Stimulated activated CD8-positive, alpha-beta memory T cell treated with anti-CD3 and anti-CD28 coated beads, Interleukin-4, amount 100 ng/mL, for 1 hour (primary cell): ENCODE data around the gene HCN2.
"Not testable (repeated sequence)": the region's sequence is repeated elsewhere in the genome, so short reads cannot be mapped to it uniquely, and the experiment has no call there.

Experiments used
- DNase-seq, 2 donors: peaks; one replicate each; pipeline ENCODE4 v3.0.0-alpha.2; 2020; ENCODE audit warnings: low read depth in 2 of 2, low spot score in 1 of 2

The HCN2 gene

DNA sequence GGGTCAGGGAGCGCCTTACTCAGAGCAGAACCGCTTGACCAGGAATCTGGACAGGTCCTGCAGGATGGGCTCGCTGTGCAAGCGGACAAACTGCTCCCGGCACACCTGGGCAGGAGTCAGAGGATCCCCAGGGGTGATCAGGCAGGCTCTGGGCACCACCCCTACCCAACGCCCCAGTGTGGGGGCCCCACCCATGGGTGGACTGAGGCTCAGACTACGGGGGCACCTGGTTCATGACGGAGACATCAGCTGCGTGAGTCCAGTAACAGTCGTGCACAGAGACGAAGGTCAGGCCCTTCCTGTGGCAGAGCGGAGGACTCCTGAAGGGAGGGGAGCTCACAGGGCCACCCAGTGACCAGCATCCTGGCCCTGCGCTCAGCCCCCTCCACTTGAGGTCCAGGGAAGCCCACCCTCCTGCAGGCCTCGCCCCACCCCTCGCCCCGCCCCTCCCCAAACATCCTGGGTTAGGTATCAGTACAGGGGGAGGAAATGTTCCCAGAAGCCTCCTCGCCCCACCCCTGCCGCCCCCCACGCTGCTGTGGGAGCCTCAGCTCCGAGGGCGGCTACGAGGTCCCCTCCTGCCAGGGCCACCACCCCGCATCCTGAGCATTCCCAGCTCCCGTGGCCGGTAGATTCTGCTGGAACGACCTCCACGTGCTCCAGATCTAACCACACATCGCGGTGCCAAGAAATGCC is 28.0 kb downstream of the HCN2 start:
- no peak for DNase-seq

DNA sequence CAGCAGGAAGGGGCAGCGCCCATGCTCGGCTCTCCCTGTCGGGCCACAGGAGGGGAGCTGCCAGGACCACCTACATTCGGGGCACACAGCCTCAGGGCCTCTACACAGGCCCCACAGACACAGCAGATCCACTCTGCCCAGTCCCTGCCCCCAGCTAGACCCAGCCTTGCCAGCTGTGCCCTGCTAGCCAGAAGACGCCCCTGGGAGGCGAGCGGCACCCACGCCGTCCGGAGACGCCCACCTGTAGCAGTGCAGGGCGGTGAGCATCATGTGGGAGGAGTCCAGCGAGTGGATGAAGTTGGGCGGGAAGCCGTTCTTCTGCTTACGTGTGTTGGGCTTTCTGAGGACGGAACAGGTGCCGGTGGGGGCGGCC is 28.6 kb downstream of the HCN2 start:
- DNase-seq: no peak

DNA sequence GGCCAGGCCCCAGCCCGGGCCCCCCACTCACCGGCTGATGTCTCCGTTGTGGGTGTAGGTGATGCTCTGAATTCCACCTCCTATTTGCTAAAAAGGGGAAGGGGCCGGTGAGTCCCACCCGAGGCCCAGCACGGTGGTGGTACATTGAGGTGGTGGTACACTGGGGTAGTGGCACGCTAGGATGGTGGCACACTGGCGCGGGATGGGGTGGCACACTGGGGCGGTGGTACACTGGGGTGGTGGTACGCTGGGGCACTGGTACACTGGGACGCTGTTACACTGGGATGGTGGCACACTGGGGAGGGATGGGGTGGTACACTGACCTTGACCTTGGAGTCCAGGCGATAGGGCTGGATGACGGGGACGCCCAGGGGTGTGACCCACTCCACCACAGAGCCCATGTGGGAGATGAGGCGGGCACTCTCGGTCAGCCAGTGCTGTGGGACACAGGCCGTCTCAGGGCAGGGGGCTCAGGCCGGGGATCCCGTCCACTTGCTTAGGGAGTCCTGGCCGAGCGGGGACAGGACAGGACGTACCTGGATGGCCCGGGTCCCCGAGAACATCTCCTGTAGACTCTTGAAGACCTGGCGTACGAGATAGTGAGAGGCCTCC is 29.1 kb downstream of the HCN2 start:
- DNase-seq: no peak

DNA sequence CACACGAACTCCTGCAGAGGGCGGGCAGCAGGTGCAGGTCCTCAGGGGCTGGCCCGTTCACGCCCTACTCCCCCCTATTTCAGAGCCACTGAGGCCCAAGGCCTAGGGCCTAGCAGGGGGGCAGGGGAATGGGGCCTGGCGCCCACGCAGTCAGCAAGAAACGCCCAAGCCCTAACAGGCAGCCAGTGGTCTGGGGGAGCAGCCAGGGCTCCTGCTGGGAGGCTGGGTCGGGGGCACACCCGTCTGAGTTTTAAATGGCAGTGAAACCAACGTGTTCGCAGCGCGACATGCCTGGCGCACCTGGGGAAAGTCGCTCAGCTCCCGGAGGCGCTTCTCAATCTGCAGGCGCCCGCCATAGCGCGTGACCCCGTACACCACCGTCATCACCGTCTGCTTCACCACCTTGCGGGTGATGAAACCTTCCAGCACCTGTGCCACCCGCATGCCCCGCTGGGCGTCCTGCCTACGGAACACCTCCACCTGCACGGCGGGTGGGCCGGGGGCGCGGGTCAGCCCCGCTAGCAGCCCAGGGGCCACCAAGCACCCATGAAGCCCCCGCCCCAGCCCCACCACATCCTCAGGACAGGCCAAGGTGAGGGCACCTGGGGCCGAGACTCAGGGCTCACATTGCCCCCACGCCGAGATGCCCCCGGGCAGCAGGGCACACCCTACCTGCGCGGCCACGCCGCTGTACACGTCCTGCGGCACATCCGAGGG is 29.8 kb downstream of the HCN2 start:
- DNase-seq: no peak

DNA sequence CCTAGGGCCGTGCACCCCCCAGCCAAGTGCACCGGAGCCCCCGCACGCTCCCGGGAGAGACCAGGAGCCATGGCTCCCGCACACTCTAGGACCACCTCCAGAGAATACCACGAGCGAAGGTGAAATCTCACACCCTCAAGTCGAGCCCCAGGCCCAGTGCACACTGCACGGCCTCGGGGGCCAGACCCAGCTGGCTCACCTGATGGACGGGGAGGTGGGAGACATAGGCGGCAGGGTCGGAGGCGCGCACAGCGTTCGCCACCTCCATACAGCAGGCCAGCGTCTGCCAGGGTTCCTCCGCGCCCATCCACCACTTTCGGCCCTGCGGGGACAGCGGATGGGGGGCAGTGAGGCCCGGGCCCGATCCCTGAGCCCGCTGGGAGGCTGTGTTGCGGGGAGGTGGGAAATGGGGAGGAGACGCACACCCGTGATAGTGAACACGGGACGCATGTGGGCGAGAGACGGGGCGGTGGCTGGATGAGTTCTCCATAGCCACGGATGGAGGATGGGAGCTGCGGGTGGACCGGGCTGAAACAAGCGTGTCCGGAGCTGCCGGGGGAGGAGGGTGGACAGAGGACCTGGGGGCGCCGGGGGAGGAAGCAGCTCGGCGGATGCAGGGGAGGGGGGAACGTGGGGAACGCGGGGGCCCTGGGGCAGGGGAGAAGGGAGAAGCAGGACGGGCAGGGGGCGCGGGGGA is 30.6 kb downstream of the HCN2 start:
- DNase-seq: no peak

DNA sequence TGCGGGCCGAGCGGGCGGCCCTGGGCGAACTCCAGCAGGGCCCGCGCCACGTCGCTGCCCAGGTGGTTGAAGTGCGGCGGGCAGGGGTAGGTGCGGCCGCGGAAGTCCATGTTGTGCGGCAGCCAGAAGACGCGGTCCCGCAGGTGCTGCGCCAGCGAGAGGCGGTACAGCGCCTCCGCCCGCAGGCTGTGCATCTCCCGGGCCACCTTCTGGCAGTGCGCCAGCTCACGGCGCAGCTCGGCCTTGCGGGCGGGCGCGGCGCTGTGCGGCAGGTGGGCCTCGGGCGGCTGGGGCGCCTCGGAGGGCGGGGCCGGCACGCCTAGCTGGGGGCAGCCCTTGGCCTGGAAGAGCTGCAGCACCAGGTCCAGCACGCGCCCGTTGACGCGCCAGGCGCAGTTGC is 31.5 kb downstream of the HCN2 start:
- DNase-seq: not testable (repeated sequence)

DNA sequence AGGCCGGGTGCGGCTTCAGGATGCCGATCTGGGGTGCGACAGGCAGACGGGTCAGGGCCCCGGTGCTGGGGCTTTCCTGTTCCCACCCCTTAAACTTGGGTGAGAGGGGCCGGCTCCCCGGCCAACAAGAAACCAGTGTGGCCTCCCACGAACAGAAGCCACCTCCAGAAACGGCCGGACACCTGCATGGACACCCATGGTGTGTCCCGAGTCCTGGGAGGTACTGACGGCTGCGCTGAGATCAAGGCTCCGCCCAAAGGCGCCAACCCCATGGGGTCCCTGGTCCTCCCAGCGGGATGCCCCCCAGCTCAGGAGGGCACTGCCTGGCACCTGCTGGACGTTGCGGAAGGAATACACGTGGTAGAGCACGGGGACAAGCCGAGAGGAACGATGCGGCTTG is 32.1 kb downstream of the HCN2 start:
- DNase-seq: no peak

DNA sequence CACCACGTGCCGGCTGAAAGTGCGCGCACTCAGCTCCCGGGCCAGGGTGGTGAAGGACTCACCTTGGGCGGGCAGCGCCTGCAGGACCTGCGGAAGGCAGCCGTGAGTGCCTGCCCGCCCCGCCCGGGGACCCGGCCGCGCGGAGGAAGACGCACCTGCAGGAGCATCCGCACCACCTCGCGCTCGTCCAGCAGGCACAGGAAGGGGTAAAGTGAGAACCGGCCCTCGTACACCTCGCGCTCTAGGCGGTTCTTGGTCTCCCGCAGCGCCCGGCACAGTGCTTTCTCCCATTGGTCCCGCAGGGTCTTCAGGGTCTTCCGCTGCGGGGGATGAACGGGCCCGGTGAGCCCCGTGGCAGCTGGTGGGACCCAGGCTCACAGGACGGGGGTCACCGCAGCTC is 33.0 kb downstream of the HCN2 start:
- no peak for DNase-seq

DNA sequence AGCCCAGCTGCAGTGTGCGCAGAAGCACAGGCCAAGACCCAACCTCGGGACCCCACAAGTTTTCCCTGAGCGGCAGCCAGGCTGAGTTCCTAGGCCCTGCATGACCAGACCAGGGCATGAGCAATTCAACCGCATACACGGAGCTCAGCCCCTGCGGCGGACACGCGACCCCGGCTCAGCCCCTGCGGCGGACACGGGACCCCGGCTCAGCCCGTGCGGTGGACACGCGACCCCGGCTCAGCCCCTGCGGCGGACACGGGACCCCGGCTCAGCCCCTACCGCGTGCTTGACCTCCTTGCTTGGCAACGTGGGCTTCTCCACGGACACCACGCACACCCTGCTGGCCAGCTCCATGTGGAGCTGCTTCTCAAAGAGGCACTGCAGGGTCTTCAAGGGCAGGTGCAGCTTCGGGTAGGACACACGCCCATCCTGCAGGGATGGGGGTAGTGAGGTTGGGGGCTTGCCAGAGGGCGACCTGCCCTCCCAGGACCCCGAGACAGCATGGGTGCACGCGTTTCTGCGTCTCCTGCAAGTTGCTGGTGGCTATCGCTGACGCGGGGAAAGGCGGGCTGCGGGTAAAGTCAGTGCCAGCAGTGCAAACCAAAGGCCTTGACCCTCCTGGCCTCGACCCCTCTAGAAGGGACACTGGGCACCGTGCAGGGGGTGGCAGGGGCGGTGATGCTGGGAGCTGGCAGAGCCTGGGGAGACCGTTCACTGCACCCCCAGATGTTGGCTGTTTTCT is 33.7 kb downstream of the HCN2 start:
- no peak for DNase-seq

DNA sequence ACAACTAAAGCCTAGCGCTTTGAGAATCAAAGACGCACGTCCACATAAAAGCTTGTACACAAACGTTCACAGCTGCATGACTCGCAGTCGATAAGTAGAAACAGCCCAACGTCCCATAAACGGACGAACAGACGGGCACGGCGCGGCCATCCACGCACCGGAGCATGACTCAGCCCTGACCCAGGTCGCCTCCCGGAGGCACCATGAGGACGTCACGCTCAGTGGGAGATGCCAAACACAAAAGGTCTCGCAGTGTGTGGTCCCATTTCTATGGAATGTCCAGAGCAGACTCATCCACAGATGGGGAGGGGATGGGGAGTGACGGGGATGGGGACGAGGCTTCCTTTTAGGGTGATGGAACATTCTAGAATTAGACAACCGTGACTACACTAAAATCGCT is 34.3 kb downstream of the HCN2 start:
- no peak for DNase-seq

DNA sequence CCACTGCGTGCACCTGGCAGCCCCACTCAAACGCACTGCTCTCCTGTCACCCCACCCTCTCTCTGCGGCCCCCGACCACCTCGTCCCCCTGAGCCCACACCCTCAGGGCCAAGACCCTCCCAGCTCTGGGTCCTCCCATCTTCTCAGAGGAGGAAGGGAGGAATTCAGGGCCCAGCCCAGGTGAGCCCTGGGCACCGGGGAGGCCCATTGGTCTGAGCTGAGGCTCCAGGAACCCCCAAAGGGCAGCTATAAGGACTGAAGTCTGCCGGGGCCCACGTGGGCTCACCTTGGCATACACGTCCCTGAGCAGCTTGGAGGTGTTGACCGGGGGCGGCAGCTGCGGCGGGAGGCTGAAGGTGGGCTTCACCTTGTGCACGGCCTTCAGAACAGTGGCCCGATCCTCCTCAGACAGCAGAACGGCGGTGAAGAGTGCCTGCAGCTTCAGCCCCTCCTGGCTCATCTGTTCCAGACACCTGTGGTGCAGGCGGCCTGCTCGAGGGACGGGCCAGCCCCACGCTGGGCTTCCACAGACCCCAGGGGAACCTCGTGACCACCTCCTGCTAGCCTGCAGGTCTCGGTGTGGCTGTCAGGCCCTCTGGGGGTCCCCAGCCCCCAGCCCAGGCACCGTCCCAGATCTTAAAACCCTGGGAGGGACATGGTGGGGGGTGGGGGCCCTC is 34.9 kb downstream of the HCN2 start:
- no peak for DNase-seq

DNA sequence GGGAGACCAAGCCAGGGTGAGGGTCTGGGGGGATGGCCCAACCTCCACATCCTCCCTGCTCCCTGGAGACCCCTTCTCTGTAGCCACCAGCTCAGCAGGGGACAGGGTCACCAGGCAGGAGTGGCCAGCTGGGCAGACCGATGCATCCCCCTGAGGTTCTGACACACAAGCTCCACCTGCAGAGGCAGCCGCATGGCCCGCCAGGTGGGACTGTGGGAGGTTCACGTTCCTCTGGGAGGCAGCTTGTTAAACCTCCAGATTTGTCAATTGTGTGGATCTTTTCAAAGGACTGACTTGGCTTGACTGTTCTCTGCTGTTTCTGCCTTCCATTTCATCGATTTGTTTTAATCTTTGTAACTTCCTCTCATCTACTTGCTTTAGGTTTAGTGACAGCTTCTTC is 35.6 kb downstream of the HCN2 start:
- no peak for DNase-seq

DNA sequence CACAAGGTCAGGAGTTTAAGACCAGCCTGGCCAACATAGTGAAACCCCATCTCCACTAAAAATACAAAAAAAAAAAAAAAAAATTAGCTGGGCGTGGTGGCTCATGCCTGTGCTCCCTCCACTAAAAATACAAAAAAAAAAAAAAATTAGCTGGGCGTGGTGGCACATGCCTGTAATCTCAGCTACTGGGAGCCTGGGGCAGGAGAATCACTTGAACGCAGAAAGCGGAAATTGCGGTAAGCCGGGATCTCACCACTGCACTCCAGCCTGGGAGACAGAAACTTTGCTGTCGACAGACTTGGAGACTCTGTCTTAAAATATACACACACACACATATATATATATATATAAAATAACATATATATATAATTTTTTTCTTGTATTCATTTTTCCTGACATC is 36.9 kb downstream of the HCN2 start:
- not testable (repeated sequence) for DNase-seq

DNA sequence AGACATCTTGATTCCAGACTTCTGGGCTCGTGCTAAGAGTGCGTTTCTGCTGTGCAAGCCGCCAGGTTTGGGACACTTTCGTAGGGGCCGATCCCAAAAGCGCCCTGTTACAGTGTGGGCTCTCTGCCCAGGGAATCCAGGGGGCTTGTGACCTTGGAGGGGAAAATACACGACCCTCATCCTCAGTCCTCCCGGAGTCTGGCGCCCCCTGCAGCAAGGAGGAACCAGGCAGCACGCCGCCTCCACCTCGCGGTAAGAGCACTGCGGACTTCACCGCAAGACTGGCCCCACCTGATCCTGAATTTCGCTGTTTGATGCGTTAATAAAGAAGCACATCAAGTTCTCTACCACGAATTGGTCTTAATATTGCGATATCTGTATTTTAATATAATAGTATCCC is 38.5 kb downstream of the HCN2 start:
- DNase-seq: no peak

DNA sequence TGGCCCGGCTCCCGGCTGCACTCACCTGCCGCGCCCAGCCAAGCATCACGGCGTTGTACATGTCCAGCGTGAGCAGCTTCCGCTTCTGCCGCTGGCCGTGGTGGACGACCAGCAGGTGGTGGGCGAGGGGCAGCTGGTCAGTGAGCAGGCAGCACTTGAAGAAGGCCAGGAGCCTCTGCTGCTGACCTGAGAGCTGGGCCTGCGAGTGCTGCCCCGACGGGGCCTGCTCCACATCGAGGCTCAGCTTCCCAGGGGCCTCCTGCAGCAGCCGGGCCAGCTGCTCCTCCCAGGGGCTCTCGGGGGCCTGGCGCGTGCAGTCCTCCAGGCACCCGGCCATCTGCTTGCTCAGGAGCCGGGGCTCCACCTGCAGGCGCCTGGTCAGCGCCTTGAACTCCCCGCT is 39.8 kb downstream of the HCN2 start:
- DNase-seq: not testable (repeated sequence)

DNA sequence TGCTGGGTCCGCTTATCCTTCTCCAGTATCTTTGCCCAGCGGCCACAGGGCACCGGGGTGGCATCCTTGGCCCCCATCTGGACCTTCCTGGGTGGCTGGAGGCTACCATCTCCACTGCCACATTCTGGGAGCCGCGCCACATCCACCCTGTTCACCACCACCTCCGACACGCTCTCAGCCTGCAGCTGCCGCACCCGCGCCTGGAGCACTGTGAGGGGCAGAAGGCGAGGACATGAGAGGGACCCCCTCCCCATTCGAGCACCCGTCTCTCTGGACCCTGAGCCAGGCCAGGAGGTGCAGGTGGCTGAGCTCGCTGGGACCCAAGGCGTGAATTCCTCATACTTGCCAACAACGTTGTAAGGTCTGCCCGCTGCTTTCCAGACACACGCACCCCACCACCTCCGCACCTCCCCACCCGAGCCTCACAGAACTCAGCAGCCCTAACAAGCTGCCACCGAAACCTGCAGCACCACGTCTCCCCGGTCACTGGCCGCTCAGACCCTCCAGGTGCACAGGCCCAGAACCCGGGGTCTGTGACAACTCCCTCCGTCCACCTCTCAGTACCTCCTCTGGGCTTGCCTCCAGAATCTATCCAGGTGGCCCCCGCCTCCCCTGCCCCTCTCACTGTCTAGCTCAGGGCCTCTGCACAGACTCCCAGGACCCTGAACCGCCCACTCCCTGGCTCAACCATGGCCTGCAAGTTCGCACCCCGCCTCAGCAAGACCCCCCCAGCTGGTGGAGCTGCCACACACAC is 40.5 kb downstream of the HCN2 start:
- no peak for DNase-seq

DNA sequence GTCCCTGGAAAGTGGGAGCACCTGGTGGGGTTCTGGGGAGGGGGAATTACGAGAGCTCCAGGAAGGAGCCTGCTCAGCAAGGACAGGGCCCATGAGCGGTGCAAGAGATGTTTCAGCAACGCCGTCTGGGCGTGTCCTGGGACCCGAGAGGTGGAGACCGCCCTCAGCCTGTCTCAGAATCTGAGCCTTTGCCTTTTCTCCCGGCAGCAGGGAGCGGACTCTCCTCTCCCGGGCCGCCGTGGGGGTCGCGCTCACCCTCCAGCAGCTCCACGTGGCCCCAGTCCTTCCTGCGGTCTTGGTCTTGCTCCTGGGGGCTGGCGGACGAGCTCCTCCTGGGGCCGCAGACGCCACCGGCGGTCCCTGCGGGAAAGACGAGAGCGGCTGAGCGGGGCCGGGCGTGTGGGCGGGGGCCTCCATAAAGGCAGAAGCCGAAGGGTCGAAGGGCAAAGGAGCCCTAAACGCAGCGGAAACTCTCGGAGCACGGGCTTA is 42.9 kb downstream of the HCN2 start:
- DNase-seq: no peak

DNA sequence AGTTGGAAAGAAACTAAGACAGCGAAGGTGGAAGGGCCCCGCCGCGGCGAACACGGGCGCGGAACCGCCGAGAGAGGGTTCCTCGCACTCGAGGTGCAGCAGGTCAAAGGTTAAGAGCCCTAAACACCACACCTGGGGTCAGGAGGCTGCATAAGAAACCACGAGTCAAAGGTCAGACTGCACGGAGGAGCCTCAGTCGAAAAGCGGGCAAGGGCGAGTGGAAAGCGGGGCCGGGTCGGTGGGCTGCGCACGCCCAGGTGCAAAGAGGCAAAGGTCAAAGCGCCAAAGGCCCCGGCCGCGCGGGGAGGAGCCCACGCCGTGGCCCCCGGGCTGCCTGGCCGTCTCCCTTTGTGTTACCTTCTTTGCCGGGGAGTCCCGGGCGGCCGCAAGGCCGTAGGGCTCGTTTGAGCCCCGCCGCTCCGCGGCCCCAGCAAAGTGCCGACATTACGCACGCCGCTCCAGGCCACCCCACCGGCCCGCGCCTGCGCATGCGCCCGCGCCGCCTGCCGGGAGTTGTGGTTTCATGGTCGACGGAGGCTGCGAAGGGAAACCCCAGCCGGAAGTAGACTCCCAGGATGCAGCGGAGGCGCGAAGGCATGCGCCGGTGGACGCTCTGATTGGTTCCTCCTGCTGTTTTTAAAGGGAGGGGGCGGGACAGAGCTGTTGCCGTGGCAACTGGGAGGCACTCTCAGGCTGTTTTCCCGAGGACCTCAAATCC is 43.5 kb downstream of the HCN2 start, which contains the start of gene POLRMT:
POLRMT (minus strand) TSS at position 470 of the 718 bp plus-strand sequence; CDS start at position 445, 25 bp downstream.
- peak; percentile 90 to 94 for DNase-seq
